DOHH2 (cell line): ENCODE measurements around the gene WWC1.

Experiments
- H3F3A ChIP-seq: fragments of 200-600 bp; sonication (generic), shearing (Covaris generic); 2 replicates; pipeline ENCODE4 v1.6.0; 2016; ENCODE audit warnings: antibody characterized with exemption, mild to moderate bottlenecking; ENCODE audit not compliant: control insufficient read depth, insufficient read depth
- H3K27ac ChIP-seq: fragments of 200-600 bp; sonication (generic); 2 replicates; pipeline ENCODE4 v1.5.1; 2014; ENCODE audit warnings: low read depth, mild to moderate bottlenecking, low read length, moderate library complexity
- H3K27me3 ChIP-seq: fragments of 200-600 bp; sonication (generic); 2 replicates; pipeline ENCODE4 v1.6.1; 2014; ENCODE audit warnings: mild to moderate bottlenecking, low read length, mixed read lengths; ENCODE audit not compliant: control insufficient read depth
- H3K36me3 ChIP-seq: fragments of 200-600 bp; sonication (generic); 2 replicates; pipeline ENCODE4 v1.6.1; 2014; ENCODE audit warnings: mild to moderate bottlenecking, low read length, moderate library complexity, mixed read lengths; ENCODE audit not compliant: control insufficient read depth
- H3K4me1 ChIP-seq: fragments of 200-600 bp; sonication (generic); 2 replicates; pipeline ENCODE4 v1.6.1; 2014; ENCODE audit warnings: mild to moderate bottlenecking, low read length, mixed read lengths; ENCODE audit not compliant: control insufficient read depth
- H3K4me2 ChIP-seq: fragments of 200-600 bp; sonication (generic); 2 replicates; pipeline ENCODE4 v1.6.0; 2014; ENCODE audit warnings: mild to moderate bottlenecking, low read length, moderate library complexity
- H3K4me3 ChIP-seq: fragments of 200-600 bp; sonication (generic); 2 replicates; pipeline ENCODE4 v1.5.1; 2014; ENCODE audit warnings: mild to moderate bottlenecking, low read length, mixed read lengths
- H3K79me2 ChIP-seq: fragments of 200-600 bp; sonication (generic); 2 replicates; pipeline ENCODE4 v1.6.1; 2014; ENCODE audit warnings: mild to moderate bottlenecking, low read length, mixed read lengths; ENCODE audit not compliant: control insufficient read depth
- H3K9me2 ChIP-seq: fragments of 200-600 bp; sonication (generic); replicated peaks from 2 replicates; pipeline ENCODE4 v1.6.1; 2014; ENCODE audit warnings: mild to moderate bottlenecking, low read length, mixed read lengths; ENCODE audit not compliant: control insufficient read depth
- H3K9me3 ChIP-seq: fragments of 200-600 bp; sonication (generic); 2 replicates; pipeline ENCODE4 v1.6.1; 2014; ENCODE audit warnings: antibody characterized with exemption, low read length, mixed read lengths; ENCODE audit not compliant: control insufficient read depth, insufficient read depth
- H4K20me1 ChIP-seq: fragments of 200-600 bp; sonication (generic); 2 replicates; pipeline ENCODE4 v1.6.0; 2014; ENCODE audit warnings: low read depth, mild to moderate bottlenecking, antibody characterized with exemption, low read length, moderate library complexity; ENCODE audit not compliant: control insufficient read depth, insufficient read depth
- EZH2phosphoT487 ChIP-seq: fragments of 200-600 bp; sonication (generic); IDR thresholded peaks from 2 replicates; pipeline ENCODE4 v1.6.1; 2017; ENCODE audit warnings: borderline replicate concordance, mild to moderate bottlenecking, antibody characterized with exemption, low read length, moderate library complexity, mixed read lengths
- TF ChIP-seq, protein P1 (sequence below): fragments of 200-600 bp; sonication (generic); IDR thresholded peaks from one replicate; pipeline ENCODE4 v1.5.1; 2014; ENCODE audit warnings: antibody characterized with exemption, mild to moderate bottlenecking, low read depth, low read length; ENCODE audit not compliant: poor library complexity, severe bottlenecking

Gene WWC1

DNA sequence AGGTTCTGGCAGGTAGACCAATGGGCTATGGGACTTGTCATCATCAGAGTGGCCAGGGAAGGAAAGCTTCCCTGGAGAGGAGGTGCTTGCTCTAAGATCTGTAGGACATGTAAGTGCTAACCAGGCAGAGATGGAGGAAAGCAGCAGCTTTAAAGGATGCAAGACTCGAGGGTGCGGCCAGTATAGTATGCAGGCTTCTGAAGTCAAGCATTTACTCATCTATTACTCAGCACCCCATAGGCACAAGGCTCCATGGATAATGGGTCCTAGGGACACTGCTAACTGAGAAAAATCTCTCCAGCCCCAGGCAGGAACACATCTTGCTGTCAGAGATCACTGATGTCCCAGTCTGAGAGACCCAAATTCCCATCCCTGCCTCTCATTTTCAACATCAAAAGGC lies 49.7 kb downstream of the WWC1 start:
- no peaks in the 10 kb centered on the region for H4K20me1 ChIP-seq
- H3K27ac ChIP-seq: no peak overlapping the region
- no peaks in the 10 kb centered on the region for H3F3A ChIP-seq
- no peak for TF ChIP-seq EZH2phosphoT487
- TF ChIP-seq, protein P1, sequence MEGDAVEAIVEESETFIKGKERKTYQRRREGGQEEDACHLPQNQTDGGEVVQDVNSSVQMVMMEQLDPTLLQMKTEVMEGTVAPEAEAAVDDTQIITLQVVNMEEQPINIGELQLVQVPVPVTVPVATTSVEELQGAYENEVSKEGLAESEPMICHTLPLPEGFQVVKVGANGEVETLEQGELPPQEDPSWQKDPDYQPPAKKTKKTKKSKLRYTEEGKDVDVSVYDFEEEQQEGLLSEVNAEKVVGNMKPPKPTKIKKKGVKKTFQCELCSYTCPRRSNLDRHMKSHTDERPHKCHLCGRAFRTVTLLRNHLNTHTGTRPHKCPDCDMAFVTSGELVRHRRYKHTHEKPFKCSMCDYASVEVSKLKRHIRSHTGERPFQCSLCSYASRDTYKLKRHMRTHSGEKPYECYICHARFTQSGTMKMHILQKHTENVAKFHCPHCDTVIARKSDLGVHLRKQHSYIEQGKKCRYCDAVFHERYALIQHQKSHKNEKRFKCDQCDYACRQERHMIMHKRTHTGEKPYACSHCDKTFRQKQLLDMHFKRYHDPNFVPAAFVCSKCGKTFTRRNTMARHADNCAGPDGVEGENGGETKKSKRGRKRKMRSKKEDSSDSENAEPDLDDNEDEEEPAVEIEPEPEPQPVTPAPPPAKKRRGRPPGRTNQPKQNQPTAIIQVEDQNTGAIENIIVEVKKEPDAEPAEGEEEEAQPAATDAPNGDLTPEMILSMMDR: no peak
- no peak overlapping the region for H3K4me3 ChIP-seq
- H3K4me2 ChIP-seq: no peak overlapping the region
- no peaks in the 10 kb centered on the region for H3K9me2 ChIP-seq
- no peaks in the 10 kb centered on the region for H3K79me2 ChIP-seq
- H3K9me3 ChIP-seq: no peaks in the 10 kb centered on the region
- H3K27me3 ChIP-seq: 0 out of 2 replicates have a peak, but pooled peaks cover 2% of the 10 kb centered on the region
- no peaks in the 10 kb centered on the region for H3K36me3 ChIP-seq
- H3K4me1 ChIP-seq: no peaks in the 10 kb centered on the region

DNA sequence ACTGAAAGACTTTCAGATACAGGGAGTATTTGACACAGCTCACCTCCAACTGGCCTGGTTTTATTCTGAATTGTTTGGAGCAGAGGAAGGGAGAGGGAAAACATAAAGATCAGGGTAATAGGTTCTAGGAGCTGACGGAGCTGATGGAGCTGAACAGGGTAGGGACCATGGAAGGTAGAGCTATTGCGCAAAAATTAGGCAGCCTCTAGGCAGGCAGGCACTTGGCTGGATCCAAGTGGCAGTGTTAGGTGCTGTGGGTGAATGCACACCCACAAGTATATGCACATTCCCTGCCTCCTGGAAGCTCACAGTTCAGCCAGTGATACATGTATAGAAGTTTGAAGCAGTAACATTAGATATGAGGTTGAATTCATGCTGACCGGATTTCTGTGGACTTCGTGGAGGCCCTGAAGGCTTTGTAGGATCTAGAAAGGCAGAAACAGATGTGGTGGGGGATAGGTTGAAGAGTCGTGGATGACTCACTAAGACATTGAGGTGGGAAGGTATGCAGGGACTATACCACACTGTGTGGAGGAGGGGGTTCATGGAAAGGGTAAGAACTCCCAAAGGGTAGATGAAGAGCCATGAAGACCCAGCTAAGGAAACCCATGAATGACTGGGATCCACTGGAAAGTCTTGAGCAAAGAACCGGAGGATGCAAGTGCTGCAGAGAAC lies 50.8 kb downstream of the WWC1 start:
- no peaks in the 10 kb centered on the region for H4K20me1 ChIP-seq
- H3K4me1 ChIP-seq: no peaks in the 10 kb centered on the region
- H3K4me2 ChIP-seq: no peak overlapping the region
- H3K79me2 ChIP-seq: no peaks in the 10 kb centered on the region
- no peaks in the 10 kb centered on the region for H3K9me2 ChIP-seq
- no peak overlapping the region for H3K27ac ChIP-seq
- no peaks in the 10 kb centered on the region for H3F3A ChIP-seq
- no peaks in the 10 kb centered on the region for H3K9me3 ChIP-seq
- H3K27me3 ChIP-seq: 0 out of 2 replicates have a peak, but pooled peaks cover 2% of the 10 kb centered on the region
- no peak for TF ChIP-seq EZH2phosphoT487
- TF ChIP-seq, protein P1: no peak
- H3K36me3 ChIP-seq: no peaks in the 10 kb centered on the region
- H3K4me3 ChIP-seq: no peak overlapping the region

DNA sequence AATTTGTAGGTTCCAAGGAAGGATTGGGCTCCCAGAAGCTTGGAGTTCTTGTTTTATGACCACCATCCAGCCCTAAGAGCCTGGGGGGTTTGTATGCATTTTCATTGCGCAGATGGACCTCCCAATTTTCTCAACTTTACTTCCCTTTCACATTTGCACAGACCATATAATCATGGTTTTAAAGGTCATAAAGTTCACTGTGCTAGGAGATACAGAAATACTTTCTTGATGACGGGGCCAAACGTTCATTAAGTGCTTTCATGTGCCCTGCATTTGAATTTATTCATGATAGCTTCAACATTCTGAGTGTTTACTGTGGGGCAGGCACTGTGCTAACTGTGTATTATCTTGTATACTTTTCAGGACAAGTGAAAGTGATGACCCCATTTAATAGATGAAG lies 51.5 kb downstream of the WWC1 start:
- Histone ChIP-seq H4K20me1 (no peaks in the 10 kb centered on the region), H3K4me2 (no peak overlapping the region), H3F3A (no peaks in the 10 kb centered on the region), H3K4me3 (no peak overlapping the region), H3K9me3 (no peaks in the 10 kb centered on the region), H3K27ac (no peak overlapping the region), H3K79me2 (no peaks in the 10 kb centered on the region), H3K36me3 (no peaks in the 10 kb centered on the region), H3K27me3 (0 out of 2 replicates have a peak, but pooled peaks cover 2% of the 10 kb centered on the region), H3K4me1 (no peaks in the 10 kb centered on the region), H3K9me2 (no peaks in the 10 kb centered on the region)
- no peak for TF ChIP-seq EZH2phosphoT487
- TF ChIP-seq, protein P1: no peak
